ENCODE results near the gene CATSPERB. TPM values are rescaled to one million over a fixed set of nuclear protein-coding genes. Genes with fewer than 3 reads are reported as not detected.

CATSPERB gene
- total and polyA plus RNA-seq, 9 donors: 0.06 to 0.93 (median 0.30) TPM; not detected in 1

DNA sequence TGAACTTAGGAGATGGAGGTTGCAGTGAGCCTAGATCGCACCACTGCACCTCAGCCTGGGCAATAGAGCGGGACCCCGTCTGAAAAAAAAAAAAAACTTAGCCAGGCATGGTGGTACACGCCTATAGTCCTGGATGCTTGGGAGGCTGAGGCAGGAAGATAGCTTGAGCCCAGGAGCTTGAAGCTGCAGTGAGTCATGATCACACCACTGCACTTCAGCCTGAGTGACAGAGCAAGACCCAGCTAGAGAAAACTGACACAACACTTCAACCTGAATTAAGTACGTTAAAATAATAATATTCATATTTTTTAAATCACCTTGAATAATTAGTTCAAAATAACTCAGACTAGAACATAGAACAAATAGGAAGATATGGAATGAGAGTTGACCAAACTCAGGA lies 5.7 kb upstream of the CATSPERB start:
- H3K36me3 ChIP-seq (ENCODE audit: control insufficient read depth, insufficient read depth, low read length): no peaks in the 10 kb centered on the region
- WGBS (ENCODE audit: insufficient coverage): 94% methylated on average over 4 of the region's 5 CpGs

DNA sequence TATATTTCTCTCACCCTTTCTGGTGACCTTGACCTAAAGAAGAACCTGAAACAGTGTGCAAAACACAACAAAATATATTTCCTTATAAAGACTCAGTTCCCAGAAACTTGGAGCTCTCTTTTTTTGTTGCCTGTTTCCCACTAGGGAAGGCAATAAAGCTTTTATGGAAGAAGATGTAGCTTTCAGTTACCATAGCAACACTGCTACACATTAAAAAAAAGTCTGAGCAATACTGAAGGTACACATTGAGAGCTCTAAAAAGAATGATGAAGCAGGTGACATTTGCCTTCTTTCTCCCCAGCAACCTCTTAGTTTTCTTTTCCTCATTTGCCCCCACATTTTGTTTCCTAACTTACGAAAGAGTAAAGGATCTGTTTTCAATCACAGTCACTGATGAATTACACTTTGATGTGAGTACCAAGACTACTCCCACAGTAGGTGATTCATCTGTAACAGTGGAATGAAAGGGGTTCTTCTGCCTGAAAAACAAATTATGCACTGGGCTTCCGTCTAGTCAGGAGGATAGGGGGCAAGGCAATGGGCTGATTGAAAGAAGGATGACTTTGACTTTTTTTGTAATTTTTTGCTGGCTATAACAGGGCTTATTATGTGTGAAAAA lies 1.1 kb upstream of the CATSPERB start:
- Histone ChIP-seq H3K9me3 (replicated peaks; ENCODE audit: control insufficient read depth, low read depth, low read length) (no peaks in the 10 kb centered on the region), H3K4me1 (ENCODE audit: control insufficient read depth, insufficient read depth, low read length) (no peaks in the 10 kb centered on the region), H3K36me3 (ENCODE audit: control insufficient read depth, insufficient read depth, low read length) (no peaks in the 10 kb centered on the region), H3K4me3 (ENCODE audit: low read length) (no peak overlapping the region), H3K27me3 (ENCODE audit: control insufficient read depth, insufficient read depth, low read length) (no peaks in the 10 kb centered on the region), H3K27ac (ENCODE audit: low read length) (no peak overlapping the region)
- peak; percentile 66 for DNase-seq
- no CpG with 5 or more reads among the region's 2 CpGs for WGBS (ENCODE audit: insufficient coverage)

More for the DNA sequence above, 5.7 kb upstream of the CATSPERB start:
- Histone ChIP-seq H3K4me1 (ENCODE audit: control insufficient read depth, insufficient read depth, low read length) (no peaks in the 10 kb centered on the region), H3K27ac (ENCODE audit: low read length) (no peak overlapping the region), H3K4me3 (ENCODE audit: low read length) (no peak overlapping the region), H3K9me3 (replicated peaks; ENCODE audit: control insufficient read depth, low read depth, low read length) (no peaks in the 10 kb centered on the region), H3K27me3 (ENCODE audit: control insufficient read depth, insufficient read depth, low read length) (no peaks in the 10 kb centered on the region)
- DNase-seq: no peak

DNA sequence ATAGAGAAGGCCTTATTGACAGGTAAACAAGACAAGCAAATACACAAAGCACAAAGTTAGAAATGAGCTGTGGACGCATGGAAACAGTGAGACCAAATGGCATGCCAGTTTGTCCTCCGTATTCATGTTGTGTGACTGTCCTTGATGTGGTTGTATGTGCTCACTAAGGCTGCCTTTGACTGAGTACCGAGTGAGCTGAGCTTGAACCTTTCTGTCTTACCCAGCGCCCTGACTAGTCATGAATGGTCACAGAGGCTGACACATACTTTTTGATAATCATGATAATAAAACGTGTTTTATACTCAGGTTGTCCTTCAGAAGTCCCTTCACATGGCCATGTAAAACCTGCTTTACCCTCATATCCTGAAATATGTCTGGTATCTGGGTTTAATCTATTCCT lies 553 bp upstream of the CATSPERB start:
- no peaks in the 10 kb centered on the region for H3K36me3 ChIP-seq (ENCODE audit: control insufficient read depth, insufficient read depth, low read length)
- 93% methylated on average over 2 of the region's 5 CpGs for WGBS (ENCODE audit: insufficient coverage)
- no peak overlapping the region for H3K27ac ChIP-seq (ENCODE audit: low read length)
- no peaks in the 10 kb centered on the region for H3K9me3 ChIP-seq (replicated peaks; ENCODE audit: control insufficient read depth, low read depth, low read length)
- no peaks in the 10 kb centered on the region for H3K4me1 ChIP-seq (ENCODE audit: control insufficient read depth, insufficient read depth, low read length)
- H3K4me3 ChIP-seq (ENCODE audit: low read length): no peak overlapping the region
- DNase-seq: no peak
- H3K27me3 ChIP-seq (ENCODE audit: control insufficient read depth, insufficient read depth, low read length): no peaks in the 10 kb centered on the region

DNA sequence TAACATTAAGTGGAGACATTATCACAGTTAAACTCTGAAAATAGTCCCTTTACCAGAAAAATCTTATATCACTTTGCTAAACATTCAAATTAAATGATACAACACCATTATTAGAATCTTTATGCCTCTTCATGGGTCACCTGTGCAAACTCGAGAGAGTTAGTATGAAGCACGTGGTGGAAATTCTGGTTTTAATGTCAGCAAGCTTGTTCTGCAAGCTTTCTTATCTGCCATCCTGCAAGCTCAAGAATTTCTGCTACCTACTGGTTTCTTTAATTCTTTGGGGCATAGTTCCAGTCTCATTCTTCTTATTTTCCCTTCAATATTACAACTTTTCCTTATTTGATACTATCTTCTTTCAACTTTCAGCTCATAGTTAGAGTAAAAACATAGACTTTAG lies 868 bp downstream of the CATSPERB start:
- no peaks in the 10 kb centered on the region for H3K27me3 ChIP-seq (ENCODE audit: control insufficient read depth, insufficient read depth, low read length)
- H3K4me1 ChIP-seq (ENCODE audit: control insufficient read depth, insufficient read depth, low read length): no peaks in the 10 kb centered on the region
- H3K36me3 ChIP-seq (ENCODE audit: control insufficient read depth, insufficient read depth, low read length): no peaks in the 10 kb centered on the region
- no peak overlapping the region for H3K27ac ChIP-seq (ENCODE audit: low read length)
- H3K4me3 ChIP-seq (ENCODE audit: low read length): no peak overlapping the region
- DNase-seq: no peak
- H3K9me3 ChIP-seq (replicated peaks; ENCODE audit: control insufficient read depth, low read depth, low read length): no peaks in the 10 kb centered on the region
- WGBS (ENCODE audit: insufficient coverage): no CpG with 5 or more reads among the region's 2 CpGs

DNA sequence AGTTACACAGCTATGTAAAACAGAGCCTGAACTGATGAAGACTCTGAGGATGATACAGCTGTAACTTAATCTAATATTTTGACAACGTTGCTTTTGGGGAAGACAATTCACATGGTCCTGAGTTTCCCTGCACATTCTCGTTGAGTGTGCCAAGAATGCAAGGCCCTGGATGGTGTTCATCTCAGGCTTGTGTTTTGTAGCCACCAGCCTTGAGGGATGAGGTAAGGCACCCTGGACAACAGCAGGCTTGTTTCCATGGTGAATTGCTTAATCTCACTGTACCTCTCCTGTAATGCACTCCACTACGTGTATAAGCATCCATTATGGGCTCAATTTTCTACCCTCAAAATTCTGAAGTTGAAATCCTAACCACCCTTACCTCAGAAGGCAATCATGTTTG lies 2.1 kb downstream of the CATSPERB start:
- H3K4me1 ChIP-seq (ENCODE audit: control insufficient read depth, insufficient read depth, low read length): no peaks in the 10 kb centered on the region
- no peak overlapping the region for H3K27ac ChIP-seq (ENCODE audit: low read length)
- H3K9me3 ChIP-seq (replicated peaks; ENCODE audit: control insufficient read depth, low read depth, low read length): no peaks in the 10 kb centered on the region
- no peaks in the 10 kb centered on the region for H3K27me3 ChIP-seq (ENCODE audit: control insufficient read depth, insufficient read depth, low read length)
- DNase-seq: no peak
- H3K4me3 ChIP-seq (ENCODE audit: low read length): no peak overlapping the region
- no peaks in the 10 kb centered on the region for H3K36me3 ChIP-seq (ENCODE audit: control insufficient read depth, insufficient read depth, low read length)
- WGBS (ENCODE audit: insufficient coverage): 40% methylated on average over 1 of the region's 3 CpGs

DNA sequence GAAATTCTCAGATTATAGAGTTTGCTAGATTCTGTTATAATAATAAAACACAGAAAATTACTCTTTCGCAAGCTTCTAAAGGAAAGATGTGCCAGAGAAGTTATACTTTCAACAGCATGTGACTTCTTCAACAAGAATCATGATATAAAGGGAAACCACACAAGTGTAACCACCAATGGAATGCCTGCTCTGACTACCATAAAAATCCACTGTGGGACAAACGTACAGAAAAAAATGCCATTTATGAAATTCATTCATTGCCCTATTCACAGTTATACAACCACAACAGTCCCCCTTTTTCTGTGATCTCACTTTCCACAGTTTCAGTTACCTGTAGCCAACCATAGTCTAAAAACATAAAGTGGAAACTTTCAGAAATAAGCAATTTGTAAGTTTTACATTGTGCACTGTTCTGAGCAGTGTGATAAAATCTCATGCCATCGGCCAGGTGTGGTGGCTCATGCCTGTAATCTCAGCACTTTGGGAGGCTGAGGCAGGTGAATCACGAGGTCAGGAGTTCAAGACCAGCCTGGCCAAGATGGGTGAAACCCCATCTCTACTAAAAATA lies 3.2 kb downstream of the CATSPERB start:
- 83% methylated on average over 1 of the region's 4 CpGs for WGBS (ENCODE audit: insufficient coverage)
- H3K4me1 ChIP-seq (ENCODE audit: control insufficient read depth, insufficient read depth, low read length): no peaks in the 10 kb centered on the region
- no peak overlapping the region for H3K4me3 ChIP-seq (ENCODE audit: low read length)

DNA sequence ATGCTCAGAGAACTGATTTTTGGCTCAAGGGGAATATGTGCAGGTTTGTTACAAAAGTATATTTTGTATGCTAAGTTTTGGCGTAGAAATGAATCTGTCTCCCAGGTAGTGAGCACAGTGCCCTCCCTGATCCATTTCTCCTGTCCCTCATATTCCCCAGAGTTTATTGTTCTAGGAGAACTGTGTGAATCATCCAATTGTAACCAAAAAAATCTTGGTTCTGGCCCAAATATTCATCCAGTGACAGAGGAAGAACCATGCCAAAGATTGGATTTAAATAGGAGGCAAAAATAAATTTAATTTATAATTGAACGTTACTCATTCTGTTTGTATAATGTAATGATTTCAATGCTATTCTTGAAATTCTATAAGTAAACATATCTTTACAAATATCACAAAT lies 4.8 kb downstream of the CATSPERB start:
- no peaks in the 10 kb centered on the region for H3K27me3 ChIP-seq (ENCODE audit: control insufficient read depth, insufficient read depth, low read length)
- no peaks in the 10 kb centered on the region for H3K9me3 ChIP-seq (replicated peaks; ENCODE audit: control insufficient read depth, low read depth, low read length)
- DNase-seq: no peak
- H3K36me3 ChIP-seq (ENCODE audit: control insufficient read depth, insufficient read depth, low read length): no peaks in the 10 kb centered on the region
- H3K4me3 ChIP-seq (ENCODE audit: low read length): no peak overlapping the region
- H3K4me1 ChIP-seq (ENCODE audit: control insufficient read depth, insufficient read depth, low read length): no peaks in the 10 kb centered on the region
- WGBS (ENCODE audit: insufficient coverage): no CpG with 5 or more reads among the region's 2 CpGs
- no peak overlapping the region for H3K27ac ChIP-seq (ENCODE audit: low read length)

More for the DNA sequence above, 3.2 kb downstream of the CATSPERB start:
- Histone ChIP-seq H3K36me3 (ENCODE audit: control insufficient read depth, insufficient read depth, low read length) (no peaks in the 10 kb centered on the region), H3K27me3 (ENCODE audit: control insufficient read depth, insufficient read depth, low read length) (no peaks in the 10 kb centered on the region), H3K9me3 (replicated peaks; ENCODE audit: control insufficient read depth, low read depth, low read length) (no peaks in the 10 kb centered on the region), H3K27ac (ENCODE audit: low read length) (no peak overlapping the region)
- DNase-seq: no peak

DNA sequence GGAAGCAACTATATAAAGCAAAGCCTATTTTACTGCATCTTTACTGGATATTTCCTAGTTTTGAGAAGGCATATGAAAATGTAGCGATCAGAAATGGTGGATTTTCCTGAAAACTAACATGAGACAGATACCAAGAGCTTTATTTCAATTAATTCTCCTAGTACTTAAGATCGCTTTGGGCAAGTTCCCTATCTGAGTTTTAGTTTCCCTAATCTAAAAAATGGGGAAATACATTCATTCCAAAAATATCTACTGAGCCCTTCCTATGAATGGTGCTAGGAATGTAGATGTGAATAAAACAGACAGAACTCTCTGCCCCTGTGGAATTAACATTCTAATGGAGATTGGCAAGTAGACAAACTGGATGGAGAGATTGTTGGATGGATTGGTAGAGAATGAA lies 8.4 kb downstream of the CATSPERB start:
- no peaks in the 10 kb centered on the region for H3K36me3 ChIP-seq (ENCODE audit: control insufficient read depth, insufficient read depth, low read length)
- no peaks in the 10 kb centered on the region for H3K9me3 ChIP-seq (replicated peaks; ENCODE audit: control insufficient read depth, low read depth, low read length)
- no peak for DNase-seq
- no peak overlapping the region for H3K4me3 ChIP-seq (ENCODE audit: low read length)
- no peaks in the 10 kb centered on the region for H3K27me3 ChIP-seq (ENCODE audit: control insufficient read depth, insufficient read depth, low read length)
- no peak overlapping the region for H3K27ac ChIP-seq (ENCODE audit: low read length)
- no peaks in the 10 kb centered on the region for H3K4me1 ChIP-seq (ENCODE audit: control insufficient read depth, insufficient read depth, low read length)
- no CpG with 5 or more reads among the region's 2 CpGs for WGBS (ENCODE audit: insufficient coverage)

DNA sequence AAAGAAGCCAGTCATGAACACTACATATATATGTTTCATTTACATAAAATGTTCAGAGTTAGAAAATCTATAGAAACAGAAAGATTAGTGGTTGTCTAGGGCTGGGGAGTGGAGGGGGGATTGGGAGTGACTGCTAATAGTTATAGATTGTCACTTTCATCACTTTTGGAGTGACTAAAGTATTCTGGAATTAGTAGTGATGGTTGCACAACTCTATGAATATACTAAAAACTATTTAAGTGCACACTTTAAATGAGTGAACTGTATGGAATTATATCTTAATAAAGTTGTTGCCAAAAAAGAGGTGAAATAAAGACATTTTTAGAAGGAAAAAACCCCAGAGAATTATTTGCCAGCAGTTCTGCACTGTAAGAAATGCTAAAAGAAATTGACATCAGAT lies 9.5 kb downstream of the CATSPERB start:
- no peak overlapping the region for H3K4me3 ChIP-seq (ENCODE audit: low read length)
- H3K36me3 ChIP-seq (ENCODE audit: control insufficient read depth, insufficient read depth, low read length): no peaks in the 10 kb centered on the region
- DNase-seq: no peak
- no peak overlapping the region for H3K27ac ChIP-seq (ENCODE audit: low read length)
- H3K27me3 ChIP-seq (ENCODE audit: control insufficient read depth, insufficient read depth, low read length): no peaks in the 10 kb centered on the region
- H3K4me1 ChIP-seq (ENCODE audit: control insufficient read depth, insufficient read depth, low read length): no peaks in the 10 kb centered on the region
- no peaks in the 10 kb centered on the region for H3K9me3 ChIP-seq (replicated peaks; ENCODE audit: control insufficient read depth, low read depth, low read length)

DNA sequence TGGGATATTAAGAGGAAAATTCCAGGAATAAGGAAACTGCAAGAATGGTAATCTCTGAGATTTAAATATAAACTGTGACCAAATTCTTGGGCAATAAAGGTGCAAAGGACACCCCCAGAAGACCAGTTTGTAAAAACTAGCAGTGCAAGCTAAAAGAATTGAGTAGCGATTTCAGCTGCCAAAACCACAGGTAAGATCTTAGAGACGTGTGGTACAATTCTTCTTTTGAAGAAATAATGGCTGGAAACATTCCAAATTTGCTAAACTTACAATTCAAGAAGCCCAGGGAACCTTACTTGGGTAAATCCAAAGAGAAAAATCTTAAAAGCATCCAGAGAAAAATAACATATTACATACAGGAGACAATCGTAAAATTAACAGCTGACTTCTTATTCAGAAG lies 12.0 kb downstream of the CATSPERB start:
- no peaks in the 10 kb centered on the region for H3K9me3 ChIP-seq (replicated peaks; ENCODE audit: control insufficient read depth, low read depth, low read length)
- WGBS (ENCODE audit: insufficient coverage): no CpG with 5 or more reads among the region's 3 CpGs
- no peak overlapping the region for H3K4me3 ChIP-seq (ENCODE audit: low read length)
- H3K27ac ChIP-seq (ENCODE audit: low read length): no peak overlapping the region
- no peaks in the 10 kb centered on the region for H3K4me1 ChIP-seq (ENCODE audit: control insufficient read depth, insufficient read depth, low read length)
- no peak for DNase-seq
- H3K27me3 ChIP-seq (ENCODE audit: control insufficient read depth, insufficient read depth, low read length): no peaks in the 10 kb centered on the region
- no peaks in the 10 kb centered on the region for H3K36me3 ChIP-seq (ENCODE audit: control insufficient read depth, insufficient read depth, low read length)

DNA sequence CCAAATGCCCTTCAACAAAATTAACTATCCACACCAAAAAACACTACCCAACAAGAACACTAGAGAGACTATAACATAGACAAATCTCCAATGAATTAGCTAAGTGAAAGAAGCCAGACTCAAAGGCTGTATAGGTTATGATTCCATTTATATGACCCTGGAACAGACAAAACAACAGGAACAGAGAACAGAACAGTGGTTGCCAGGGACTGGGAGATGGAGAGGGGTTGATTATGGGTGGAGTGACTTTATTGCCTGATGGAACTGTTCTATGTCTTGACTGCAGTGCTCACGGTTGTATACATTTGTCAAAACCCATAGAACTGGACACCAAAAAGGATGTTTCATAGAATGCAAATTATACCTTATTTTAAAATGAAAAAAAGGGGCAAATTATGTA lies 14.9 kb downstream of the CATSPERB start:
- no peaks in the 10 kb centered on the region for H3K27me3 ChIP-seq (ENCODE audit: control insufficient read depth, insufficient read depth, low read length)
- H3K9me3 ChIP-seq (replicated peaks; ENCODE audit: control insufficient read depth, low read depth, low read length): no peaks in the 10 kb centered on the region
- no peaks in the 10 kb centered on the region for H3K36me3 ChIP-seq (ENCODE audit: control insufficient read depth, insufficient read depth, low read length)
- no CpG with 5 or more reads among the region's 1 CpG for WGBS (ENCODE audit: insufficient coverage)
- no peak overlapping the region for H3K27ac ChIP-seq (ENCODE audit: low read length)
- no peak for DNase-seq
- no peak overlapping the region for H3K4me3 ChIP-seq (ENCODE audit: low read length)
- H3K4me1 ChIP-seq (ENCODE audit: control insufficient read depth, insufficient read depth, low read length): no peaks in the 10 kb centered on the region
